Bone marrow (tissue), 2 donors: Measurements from ENCODE around the gene ELK3.

Source experiments
- DNase-seq, 2 donors: peaks; one replicate each; lab custom pipeline; 2025; lab: John Stamatoyannopoulos, UW

ELK3 gene

GRCh38 chr12:96212456-96213375 is 18.5 kb downstream of the ELK3 start:
- no peak for DNase-seq

GRCh38 chr12:96213869-96214268 is 19.7 kb downstream of the ELK3 start:
- DNase-seq: no peak

GRCh38 chr12:96215919-96216273 is 21.7 kb downstream of the ELK3 start:
- no peak for DNase-seq

- no peak for DNase-seq
These were observed 25.0 kb downstream of the ELK3 start for GRCh38 chr12:96218989-96219678.

GRCh38 chr12:96219700-96220206 is 25.6 kb downstream of the ELK3 start:
- DNase-seq: no peak

DNA sequence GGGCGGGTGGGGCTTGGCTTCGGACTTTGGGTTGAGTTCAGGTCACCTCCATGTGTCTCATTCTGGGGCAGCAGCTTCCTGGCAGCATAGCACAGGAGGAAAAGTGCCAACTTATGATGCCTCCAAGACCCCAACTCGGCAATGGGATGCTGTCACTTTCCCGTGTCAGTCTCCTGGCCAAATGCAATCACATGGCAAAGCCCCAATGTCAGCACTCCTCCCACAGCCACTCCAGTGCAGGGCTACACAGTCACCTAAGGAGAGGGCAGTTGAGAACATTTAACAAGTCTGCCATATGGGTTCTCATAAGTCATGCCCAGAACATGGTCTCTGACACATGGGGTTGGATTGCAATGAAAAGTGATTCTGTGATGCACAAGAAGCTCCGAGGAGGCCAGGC is 26.7 kb downstream of the ELK3 start:
- DNase-seq: no peak

DNA sequence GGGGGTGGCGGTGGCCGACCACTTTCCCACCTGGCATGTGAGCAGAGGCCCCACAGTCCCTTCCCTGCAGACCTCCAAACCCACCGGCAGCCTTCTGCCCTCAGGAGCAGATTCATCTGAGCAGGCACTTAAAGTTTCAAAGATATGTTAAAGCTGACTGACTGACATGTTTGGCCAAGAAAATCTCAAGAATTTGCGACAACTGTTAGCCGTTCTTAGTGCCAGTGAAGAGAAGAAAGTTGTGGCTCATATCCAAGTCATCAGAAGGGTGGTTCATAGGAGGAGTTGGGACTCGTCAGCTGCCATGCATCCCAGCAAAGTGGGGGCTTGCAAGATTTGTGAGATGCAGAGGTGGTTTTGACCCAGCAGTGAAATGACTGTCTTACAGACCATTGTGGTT is 27.2 kb downstream of the ELK3 start:
- DNase-seq: no peak

- no peak for DNase-seq
These were observed 29.4 kb downstream of the ELK3 start for GRCh38 chr12:96223411-96224218.

DNA sequence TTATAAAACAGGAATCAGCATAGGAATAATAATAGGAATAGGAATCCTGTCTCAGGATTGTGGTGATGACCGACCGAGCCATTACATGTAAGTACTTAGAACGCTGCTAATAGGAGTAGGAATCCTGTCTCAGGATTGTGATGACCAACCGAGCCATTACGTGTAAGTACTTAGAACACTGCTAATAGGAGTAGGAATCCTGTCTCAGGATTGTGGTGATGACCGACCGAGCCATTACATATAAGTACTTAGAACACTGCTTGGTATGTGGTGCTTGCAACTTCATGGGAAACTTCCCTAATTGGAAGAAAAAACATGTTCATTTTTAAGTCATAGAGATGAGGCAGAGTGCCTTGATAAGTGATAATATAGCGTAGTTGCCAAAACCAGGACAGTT is 30.0 kb downstream of the ELK3 start:
- DNase-seq: no peak

GRCh38 chr12:96225044-96225855 is 31.1 kb downstream of the ELK3 start:
- no peak for DNase-seq

GRCh38 chr12:96225994-96226399 is 31.8 kb downstream of the ELK3 start:
- DNase-seq: no peak

DNA sequence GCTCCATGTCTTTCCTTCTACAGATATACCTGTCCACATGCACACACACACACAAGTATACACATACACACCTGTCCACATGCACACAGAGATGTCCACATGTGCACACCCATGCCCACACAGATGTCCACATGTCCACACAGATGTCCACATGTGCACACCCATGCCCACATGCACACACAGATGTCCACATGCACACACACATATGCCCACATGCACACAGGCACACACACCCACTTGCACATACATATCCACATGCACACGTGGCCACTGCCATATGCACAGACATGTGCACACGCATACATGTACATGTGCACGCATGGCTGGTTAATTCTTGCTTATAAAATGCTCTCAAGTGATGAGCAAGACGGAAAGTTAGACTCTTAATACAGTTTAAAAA is 32.2 kb downstream of the ELK3 start:
- DNase-seq: no peak

GRCh38 chr12:96226801-96227348 is 32.7 kb downstream of the ELK3 start:
- no peak for DNase-seq

- no peak for DNase-seq
These were observed 33.4 kb downstream of the ELK3 start for GRCh38 chr12:96227365-96228106.

DNA sequence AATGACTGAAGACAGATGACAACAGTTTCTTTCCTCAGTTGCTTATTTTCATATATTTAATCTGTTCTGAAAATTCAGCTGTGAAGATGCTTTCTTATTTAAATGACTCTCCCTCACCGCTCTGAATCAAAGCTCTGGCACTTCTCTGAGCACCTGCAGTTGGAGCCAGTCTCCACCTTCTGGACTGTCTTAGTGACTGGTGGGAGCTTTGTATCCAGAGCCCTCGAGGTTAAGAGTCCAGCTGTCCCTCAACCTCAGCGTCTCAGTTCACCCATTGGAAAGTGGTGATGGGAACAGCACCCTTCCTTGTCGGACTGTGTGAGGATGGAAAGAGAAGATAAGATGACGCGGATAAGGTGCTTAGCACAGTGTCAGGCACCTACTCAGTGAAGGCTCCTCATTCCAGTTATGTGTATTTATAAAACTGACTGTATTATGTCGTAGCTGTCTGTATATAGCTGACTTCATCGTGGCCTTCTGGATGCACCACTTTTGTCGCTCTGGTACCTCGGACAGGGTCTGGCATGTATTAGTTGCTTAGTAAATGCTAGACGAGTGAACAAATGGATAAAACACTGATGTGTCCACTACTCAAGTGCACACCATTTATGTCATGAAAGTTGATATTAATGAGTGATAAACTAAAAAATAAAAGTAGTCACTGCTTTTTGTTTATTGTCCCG is 34.5 kb downstream of the ELK3 start:
- DNase-seq: no peak

GRCh38 chr12:96230646-96231045 is 36.5 kb downstream of the ELK3 start:
- DNase-seq: no peak

DNA sequence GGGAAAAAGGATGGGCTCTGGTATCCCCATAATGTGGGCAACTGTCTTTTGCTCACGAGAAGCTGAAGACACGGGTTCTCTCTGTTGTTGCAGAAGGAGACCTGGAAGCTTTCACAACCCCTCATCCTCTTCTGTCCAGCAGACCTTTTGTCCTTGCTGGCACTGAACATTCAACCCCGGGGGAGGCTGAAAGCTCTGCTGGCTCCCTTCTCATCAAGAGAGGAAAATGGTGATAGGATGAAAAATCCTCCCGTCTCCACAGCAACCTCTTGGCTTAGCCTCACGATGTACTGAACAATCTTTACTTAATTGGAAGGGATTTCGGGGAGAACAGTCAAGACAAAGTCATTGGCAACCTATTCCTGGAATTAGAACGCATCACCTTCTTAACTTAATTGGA is 39.0 kb downstream of the ELK3 start:
- no peak for DNase-seq

DNA sequence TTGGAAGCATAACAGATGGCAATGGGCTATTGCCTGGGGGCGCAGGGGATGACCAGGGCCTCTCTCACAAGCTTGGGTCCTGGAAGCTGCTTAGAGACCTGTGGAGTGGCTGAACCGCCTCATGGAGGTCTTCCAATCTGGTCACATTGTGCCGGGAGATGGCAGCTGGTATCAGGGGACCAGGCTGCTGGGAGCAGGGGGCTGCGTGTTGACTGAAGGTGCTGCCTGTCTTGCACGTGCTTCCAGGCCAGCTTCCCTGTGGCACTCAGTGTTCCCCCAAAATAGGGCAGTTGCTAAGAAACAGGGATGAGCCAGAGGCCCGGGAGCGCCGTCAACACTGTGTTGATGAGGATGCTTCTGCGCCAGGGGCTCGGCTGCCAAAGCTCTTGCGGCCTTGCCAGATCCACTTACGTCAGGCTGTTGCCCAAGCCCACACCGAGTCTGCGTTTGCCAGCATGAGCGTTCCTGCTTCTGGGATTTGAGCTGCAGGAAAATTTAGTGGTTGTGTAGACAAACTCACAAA is 39.8 kb downstream of the ELK3 start:
- no peak for DNase-seq

DNA sequence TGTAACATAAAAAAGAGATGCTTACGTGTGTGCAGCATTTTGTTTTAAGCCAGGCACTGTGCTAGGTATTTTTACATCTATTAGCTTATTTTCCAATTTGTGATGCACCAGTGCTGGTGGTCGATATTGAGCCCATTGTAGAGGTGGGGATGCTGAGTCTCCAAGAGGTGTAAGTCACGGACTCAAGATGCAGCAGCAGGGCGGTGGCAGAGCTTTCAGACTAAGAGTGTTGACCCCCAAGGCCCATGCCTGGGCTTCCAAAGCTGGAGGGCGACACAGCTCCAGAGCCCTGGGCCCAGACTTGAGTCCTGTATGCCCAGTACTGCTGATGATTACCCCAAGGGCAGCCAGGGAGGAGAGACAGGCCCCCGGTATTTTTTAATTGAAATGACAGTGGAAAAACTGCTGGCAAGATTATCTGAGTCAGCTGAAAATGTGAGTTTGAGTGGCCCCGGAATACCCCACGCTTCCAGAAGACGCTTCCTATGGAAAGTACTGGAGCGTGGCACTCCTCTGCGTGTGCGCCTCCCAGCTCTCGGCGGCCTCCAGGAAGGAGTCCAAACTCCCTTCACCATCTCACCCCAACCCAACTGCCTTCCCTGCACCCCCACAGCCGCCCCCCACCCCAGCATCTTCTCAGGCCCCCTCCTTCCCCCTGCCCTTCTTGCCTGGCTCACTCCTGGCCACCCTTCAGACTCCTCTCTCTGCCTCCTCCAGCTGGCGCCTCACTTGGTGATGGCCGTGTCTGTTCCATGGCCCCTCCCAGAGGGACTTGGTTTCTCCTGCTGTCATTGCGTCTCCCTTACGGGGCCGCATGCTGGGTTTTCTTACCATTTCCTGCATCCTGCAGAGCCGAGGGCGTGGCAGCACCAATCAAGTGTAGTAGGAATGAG is 40.7 kb downstream of the ELK3 start:
- no peak for DNase-seq
